ENCODE results near the gene STAMBPL1.
"Not testable (repeated sequence)": the region's sequence is repeated elsewhere in the genome, so short reads cannot be mapped to it uniquely, and the experiment has no call there.

The STAMBPL1 gene

GRCh38 chr10:88931548-88931947 lies 51.5 kb downstream of the STAMBPL1 start:
- no peak overlapping the region for H3K14ac ChIP-seq (ENCODE audit: low read length in 2 of 2)
- H3K4me3 ChIP-seq (ENCODE audit: insufficient read depth in 1 of 2, low read depth in 1 of 2, low read length in 2 of 2) = no peak overlapping the region
- 100% methylated on average over 1 of the region's 1 CpG for WGBS
- H2AK5ac ChIP-seq (ENCODE audit: low read length, severe bottlenecking) = no peak overlapping the region
- H3K4me1 ChIP-seq (ENCODE audit: control insufficient read depth, insufficient read depth, low read depth, low read length) = peaks cover 3% of the 10 kb centered on the region
- no peaks in the 10 kb centered on the region for H3K27me3 ChIP-seq (ENCODE audit: control insufficient read depth in 1 of 2, insufficient read depth in 1 of 2, low read length in 2 of 2)
- no peak overlapping the region for H3K23ac ChIP-seq (ENCODE audit: low read length in 2 of 2)
- peaks cover 2% of the 10 kb centered on the region for H3K79me1 ChIP-seq (replicated peaks; ENCODE audit: low read length, poor library complexity, severe bottlenecking)
- no peak overlapping the region for H3K9ac ChIP-seq (ENCODE audit: low read length)
- H4K91ac ChIP-seq (ENCODE audit: low read length) = no peak overlapping the region
- no peak overlapping the region for H3K27ac ChIP-seq (ENCODE audit: low read length, poor library complexity, severe bottlenecking)
- H2BK120ac ChIP-seq (ENCODE audit: low read depth, low read length) = no peak overlapping the region
- no peak overlapping the region for H4K8ac ChIP-seq (ENCODE audit: low read length)
- no peaks in the 10 kb centered on the region for H3K9me3 ChIP-seq (ENCODE audit: control insufficient read depth, low read length)
- no peak overlapping the region for H3K4me2 ChIP-seq (ENCODE audit: low read length, poor library complexity, severe bottlenecking)
- no peak overlapping the region for H2BK5ac ChIP-seq (ENCODE audit: low read depth, low read length, poor library complexity, severe bottlenecking)
- H3K36me3 ChIP-seq (ENCODE audit: control insufficient read depth in 1 of 2, insufficient read depth in 2 of 2, low read depth in 1 of 2, low read length in 2 of 2) = peaks cover 6 to 38% of the 10 kb centered on the region in 2 experiments
- no peak overlapping the region for H3K18ac ChIP-seq (ENCODE audit: low read depth in 1 of 2, low read length in 2 of 2)
- H2BK15ac ChIP-seq (ENCODE audit: low read depth, poor library complexity, severe bottlenecking) = no peak overlapping the region
- no peak overlapping the region for H3K4ac ChIP-seq (ENCODE audit: low read depth in 1 of 2, low read length in 2 of 2)
- no peak overlapping the region for H2AFZ ChIP-seq (ENCODE audit: low read depth, low read length)
- no peak overlapping the region for H2BK12ac ChIP-seq (ENCODE audit: low read length in 2 of 2)
- peak; percentile 32 for DNase-seq

GRCh38 chr10:88932029-88932428 lies 52.0 kb downstream of the STAMBPL1 start:
- not testable (repeated sequence) for H3K4me1 ChIP-seq (ENCODE audit: control insufficient read depth, insufficient read depth, low read depth, low read length); H2BK120ac ChIP-seq (ENCODE audit: low read depth, low read length); H4K91ac ChIP-seq (ENCODE audit: low read length); H3K4ac ChIP-seq (ENCODE audit: low read depth in 1 of 2, low read length in 2 of 2); H3K4me3 ChIP-seq (ENCODE audit: insufficient read depth in 1 of 2, low read depth in 1 of 2, low read length in 2 of 2); H2BK5ac ChIP-seq (ENCODE audit: low read depth, low read length, poor library complexity, severe bottlenecking); H3K79me1 ChIP-seq (replicated peaks; ENCODE audit: low read length, poor library complexity, severe bottlenecking); H3K4me2 ChIP-seq (ENCODE audit: low read length, poor library complexity, severe bottlenecking); H3K18ac ChIP-seq (ENCODE audit: low read depth in 1 of 2, low read length in 2 of 2); H2AFZ ChIP-seq (ENCODE audit: low read depth, low read length); H3K23ac ChIP-seq (ENCODE audit: low read length in 2 of 2); H4K8ac ChIP-seq (ENCODE audit: low read length); H2BK12ac ChIP-seq (ENCODE audit: low read length in 2 of 2); DNase-seq; H2AK5ac ChIP-seq (ENCODE audit: low read length, severe bottlenecking); H3K27ac ChIP-seq (ENCODE audit: low read length, poor library complexity, severe bottlenecking); H3K14ac ChIP-seq (ENCODE audit: low read length in 2 of 2); H2BK15ac ChIP-seq (ENCODE audit: low read depth, poor library complexity, severe bottlenecking); H3K9me3 ChIP-seq (ENCODE audit: control insufficient read depth, low read length); H3K27me3 ChIP-seq (ENCODE audit: control insufficient read depth in 1 of 2, insufficient read depth in 1 of 2, low read length in 2 of 2)
- H3K36me3 ChIP-seq (ENCODE audit: control insufficient read depth in 1 of 2, insufficient read depth in 2 of 2, low read depth in 1 of 2, low read length in 2 of 2) = peaks cover 6 to 43% of the 10 kb centered on the region in 2 experiments
- peak overlapping the region; percentile 29 for H3K9ac ChIP-seq (ENCODE audit: low read length)
- 95% methylated on average over 4 of the region's 5 CpGs for WGBS

- 56% methylated on average over 7 of the region's 7 CpGs for WGBS
- no peak overlapping the region for H2AFZ ChIP-seq (ENCODE audit: low read depth, low read length)
- H2BK15ac ChIP-seq (ENCODE audit: low read depth, poor library complexity, severe bottlenecking) = no peak overlapping the region
- peaks cover 6 to 50% of the 10 kb centered on the region in 2 experiments for H3K36me3 ChIP-seq (ENCODE audit: control insufficient read depth in 1 of 2, insufficient read depth in 2 of 2, low read depth in 1 of 2, low read length in 2 of 2)
- no peak overlapping the region for H4K91ac ChIP-seq (ENCODE audit: low read length)
- no peak overlapping the region for H4K8ac ChIP-seq (ENCODE audit: low read length)
- peak overlapping the region; percentile 15 for H3K27ac ChIP-seq (ENCODE audit: low read length, poor library complexity, severe bottlenecking)
- H3K18ac ChIP-seq (ENCODE audit: low read depth in 1 of 2, low read length in 2 of 2) = no peak overlapping the region
- peak overlapping the region; percentile 68 for H2AK5ac ChIP-seq (ENCODE audit: low read length, severe bottlenecking)
- H3K4me1 ChIP-seq (ENCODE audit: control insufficient read depth, insufficient read depth, low read depth, low read length) = peaks cover 1% of the 10 kb centered on the region
- no peak overlapping the region for H3K23ac ChIP-seq (ENCODE audit: low read length in 2 of 2)
- H2BK12ac ChIP-seq (ENCODE audit: low read length in 2 of 2) = peak overlapping the region in 1 of 2 experiments; percentile 43
- no peak overlapping the region for H3K4me3 ChIP-seq (ENCODE audit: insufficient read depth in 1 of 2, low read depth in 1 of 2, low read length in 2 of 2)
- peaks cover 2% of the 10 kb centered on the region for H3K79me1 ChIP-seq (replicated peaks; ENCODE audit: low read length, poor library complexity, severe bottlenecking)
- DNase-seq = peak; percentile 82
- no peak overlapping the region for H2BK5ac ChIP-seq (ENCODE audit: low read depth, low read length, poor library complexity, severe bottlenecking)
- no peaks in the 10 kb centered on the region for H3K27me3 ChIP-seq (ENCODE audit: control insufficient read depth in 1 of 2, insufficient read depth in 1 of 2, low read length in 2 of 2)
- no peak overlapping the region for H3K4me2 ChIP-seq (ENCODE audit: low read length, poor library complexity, severe bottlenecking)
- no peak overlapping the region for H3K14ac ChIP-seq (ENCODE audit: low read length in 2 of 2)
- H3K9ac ChIP-seq (ENCODE audit: low read length) = peak overlapping the region; percentile 29
- H3K9me3 ChIP-seq (ENCODE audit: control insufficient read depth, low read length) = no peaks in the 10 kb centered on the region
- no peak overlapping the region for H2BK120ac ChIP-seq (ENCODE audit: low read depth, low read length)
- no peak overlapping the region for H3K4ac ChIP-seq (ENCODE audit: low read depth in 1 of 2, low read length in 2 of 2)
Observed at GRCh38 chr10:88932539-88933256, 52.7 kb downstream of the STAMBPL1 start.

GRCh38 chr10:88933564-88933963 lies 53.5 kb downstream of the STAMBPL1 start:
- no peak overlapping the region for H2BK12ac ChIP-seq (ENCODE audit: low read length in 2 of 2)
- no peak overlapping the region for H2BK15ac ChIP-seq (ENCODE audit: low read depth, poor library complexity, severe bottlenecking)
- H3K9me3 ChIP-seq (ENCODE audit: control insufficient read depth, low read length) = no peaks in the 10 kb centered on the region
- no peak overlapping the region for H3K23ac ChIP-seq (ENCODE audit: low read length in 2 of 2)
- no peak overlapping the region for H2AFZ ChIP-seq (ENCODE audit: low read depth, low read length)
- peaks cover 2% of the 10 kb centered on the region for H3K79me1 ChIP-seq (replicated peaks; ENCODE audit: low read length, poor library complexity, severe bottlenecking)
- H3K27me3 ChIP-seq (ENCODE audit: control insufficient read depth in 1 of 2, insufficient read depth in 1 of 2, low read length in 2 of 2) = no peaks in the 10 kb centered on the region
- H3K4ac ChIP-seq (ENCODE audit: low read depth in 1 of 2, low read length in 2 of 2) = no peak overlapping the region
- H2BK120ac ChIP-seq (ENCODE audit: low read depth, low read length) = no peak overlapping the region
- H3K4me2 ChIP-seq (ENCODE audit: low read length, poor library complexity, severe bottlenecking) = no peak overlapping the region
- H4K8ac ChIP-seq (ENCODE audit: low read length) = no peak overlapping the region
- no peak overlapping the region for H3K18ac ChIP-seq (ENCODE audit: low read depth in 1 of 2, low read length in 2 of 2)
- H3K4me1 ChIP-seq (ENCODE audit: control insufficient read depth, insufficient read depth, low read depth, low read length) = peaks cover 1% of the 10 kb centered on the region
- peaks cover 6 to 56% of the 10 kb centered on the region in 2 experiments for H3K36me3 ChIP-seq (ENCODE audit: control insufficient read depth in 1 of 2, insufficient read depth in 2 of 2, low read depth in 1 of 2, low read length in 2 of 2)
- no peak overlapping the region for H3K4me3 ChIP-seq (ENCODE audit: insufficient read depth in 1 of 2, low read depth in 1 of 2, low read length in 2 of 2)
- 89% methylated on average over 2 of the region's 2 CpGs for WGBS
- H3K14ac ChIP-seq (ENCODE audit: low read length in 2 of 2) = no peak overlapping the region
- no peak overlapping the region for H3K9ac ChIP-seq (ENCODE audit: low read length)
- H4K91ac ChIP-seq (ENCODE audit: low read length) = no peak overlapping the region
- no peak overlapping the region for H2BK5ac ChIP-seq (ENCODE audit: low read depth, low read length, poor library complexity, severe bottlenecking)
- no peak overlapping the region for H2AK5ac ChIP-seq (ENCODE audit: low read length, severe bottlenecking)
- DNase-seq = no peak
- H3K27ac ChIP-seq (ENCODE audit: low read length, poor library complexity, severe bottlenecking) = no peak overlapping the region

Data from mesenchymal stem cell (in vitro differentiated cells and primary cell).